HG02763 (cell line): ENCODE measurements around the gene OVOL2.
"Not testable (repeated sequence)": the region's sequence is repeated elsewhere in the genome, so short reads cannot be mapped to it uniquely, and the experiment has no call there.

Experiments
- ATAC-seq: cut with Tn5 transposase; IDR thresholded peaks from one replicate; pipeline ENCODE4 v1.9.1; 2021; ENCODE audit warnings: mild to moderate bottlenecking, moderate library complexity; ENCODE audit not compliant: unreplicated experiment

The OVOL2 gene

GRCh38 chr20:18057101-18057993, at the start of gene OVOL2:
TSS of gene OVOL2 (minus strand) at chr20:18057916. CDS start at chr20:18057634, 282 bp downstream.
- no peak for ATAC-seq

GRCh38 chr20:18103497-18103896, 45.8 kb upstream of the OVOL2 start:
- ATAC-seq, result no peak

DNA sequence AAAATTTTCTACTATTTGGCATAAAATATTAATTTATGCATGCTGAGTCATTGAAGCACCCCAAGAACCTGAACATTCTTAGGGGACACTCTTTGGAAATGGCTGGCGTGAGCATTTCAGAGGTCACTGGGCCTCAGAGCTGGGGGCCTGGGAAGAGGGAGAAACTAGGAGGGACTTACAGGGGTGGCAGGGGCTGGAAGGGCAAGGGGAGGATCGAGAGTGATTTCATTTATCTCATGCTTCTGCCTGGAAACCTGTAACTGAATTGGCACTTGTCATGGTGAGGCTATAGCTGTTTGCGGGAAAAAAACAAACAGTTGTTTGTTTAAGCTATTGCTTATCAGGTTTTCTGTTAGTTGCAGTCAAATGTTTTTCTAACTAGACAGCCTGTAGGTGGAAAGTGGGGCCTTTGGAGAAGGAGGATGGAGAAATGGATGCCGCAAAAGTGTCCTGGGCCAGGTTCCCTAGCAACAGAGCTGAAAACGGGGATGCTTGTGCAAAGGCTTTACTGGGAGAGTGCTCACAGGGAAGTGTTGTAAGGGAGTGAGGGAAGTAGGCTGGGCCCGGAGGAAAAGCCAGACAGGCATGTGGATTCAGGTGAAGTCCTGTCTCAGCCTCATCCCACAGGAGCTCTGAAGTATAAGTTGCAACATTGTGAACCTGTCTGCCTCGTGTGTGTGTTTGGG, 43.6 kb upstream of the OVOL2 start:
- ATAC-seq, result no peak

GRCh38 chr20:18100569-18100968, 42.9 kb upstream of the OVOL2 start:
- not testable (repeated sequence) for ATAC-seq

DNA sequence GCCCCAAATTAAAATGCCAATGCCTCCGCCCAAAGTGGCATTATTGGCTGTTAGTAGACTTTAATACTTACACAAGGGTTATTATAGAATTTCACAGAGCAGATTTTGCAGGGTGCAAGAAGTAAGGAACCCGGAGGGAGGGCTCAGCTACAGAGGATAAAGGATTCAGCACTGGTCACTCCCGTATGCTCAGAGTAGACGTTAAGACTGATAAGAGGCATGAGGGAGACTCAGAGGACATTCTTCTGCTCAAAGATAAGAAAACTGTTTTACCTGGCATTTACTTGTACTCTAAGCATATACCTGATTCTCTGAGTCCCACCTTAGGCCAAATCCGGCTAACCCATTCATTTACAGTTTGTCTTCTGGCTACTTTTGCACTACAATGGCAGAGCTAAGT, 36.5 kb upstream of the OVOL2 start:
- no peak for ATAC-seq

DNA sequence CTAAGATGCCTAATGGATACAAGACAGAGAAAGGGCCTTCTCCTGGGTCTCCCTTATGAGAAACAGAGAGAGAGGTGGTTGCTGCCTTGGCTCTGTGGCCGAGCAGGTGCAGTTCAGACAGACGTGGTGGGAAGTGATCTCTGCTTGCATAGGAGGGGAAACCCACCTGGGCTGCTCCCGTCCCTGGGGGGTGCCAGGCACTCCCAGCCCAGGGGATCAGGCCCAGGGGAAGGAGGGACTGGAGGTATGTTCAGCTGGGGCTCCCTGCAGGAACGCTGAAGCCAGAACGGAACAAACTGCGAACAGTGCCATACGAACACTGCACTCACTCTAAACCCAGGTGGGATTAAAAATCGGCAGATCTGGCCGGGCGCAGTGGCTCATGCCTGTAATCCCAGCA, 35.7 kb upstream of the OVOL2 start:
- ATAC-seq, result no peak

DNA sequence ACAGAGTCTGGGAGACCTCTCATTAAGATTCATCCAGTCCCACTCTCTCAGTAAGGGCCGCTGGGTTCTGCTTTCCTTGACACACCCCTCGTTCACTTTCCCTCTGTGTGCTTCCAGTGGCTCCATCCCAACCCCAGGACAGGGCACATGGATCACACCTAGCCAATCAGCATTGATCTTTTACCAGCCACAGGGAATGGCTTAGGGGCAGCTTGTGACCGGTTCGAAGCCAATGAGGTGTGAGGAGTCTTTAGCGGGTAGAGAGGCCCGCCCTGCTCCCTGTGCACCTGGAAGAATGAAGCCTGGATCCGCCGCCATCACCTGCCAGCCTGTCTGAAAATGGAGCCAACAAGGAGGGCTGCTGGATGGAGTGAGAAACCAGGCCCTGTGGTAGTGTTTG, 35.2 kb upstream of the OVOL2 start:
- ATAC-seq, result no peak

DNA sequence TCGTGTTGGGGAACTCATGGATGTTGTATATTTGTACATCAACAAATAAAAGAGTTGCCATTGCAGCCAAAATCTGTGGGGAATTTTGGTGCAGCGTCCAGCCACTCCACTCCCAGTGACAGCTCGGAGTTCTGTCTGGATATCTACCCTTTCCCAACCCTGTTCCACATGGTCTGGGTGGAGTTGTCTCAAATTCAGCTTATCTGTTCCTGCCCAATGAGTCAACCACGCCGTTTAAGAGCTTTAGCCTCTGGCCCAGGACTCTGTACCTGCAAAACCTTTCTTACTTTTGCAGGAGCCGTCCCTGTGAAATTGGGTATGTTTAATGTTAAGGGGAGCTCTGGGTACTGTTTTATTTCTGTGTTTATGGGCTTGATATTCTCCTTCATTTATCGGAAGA, 33.9 kb upstream of the OVOL2 start:
- ATAC-seq, result no peak

- ATAC-seq, result no peak
Observed at GRCh38 chr20:18090477-18090876, 32.8 kb upstream of the OVOL2 start.

- no peak for ATAC-seq
Observed at GRCh38 chr20:18090044-18090443, 32.3 kb upstream of the OVOL2 start.

- not testable (repeated sequence) for ATAC-seq
Observed at GRCh38 chr20:18088841-18089240, 31.1 kb upstream of the OVOL2 start.

- ATAC-seq, result not testable (repeated sequence)
Observed at GRCh38 chr20:18088298-18088697, 30.6 kb upstream of the OVOL2 start.

- ATAC-seq, result no peak
Observed at GRCh38 chr20:18087054-18087453, 29.3 kb upstream of the OVOL2 start.

DNA sequence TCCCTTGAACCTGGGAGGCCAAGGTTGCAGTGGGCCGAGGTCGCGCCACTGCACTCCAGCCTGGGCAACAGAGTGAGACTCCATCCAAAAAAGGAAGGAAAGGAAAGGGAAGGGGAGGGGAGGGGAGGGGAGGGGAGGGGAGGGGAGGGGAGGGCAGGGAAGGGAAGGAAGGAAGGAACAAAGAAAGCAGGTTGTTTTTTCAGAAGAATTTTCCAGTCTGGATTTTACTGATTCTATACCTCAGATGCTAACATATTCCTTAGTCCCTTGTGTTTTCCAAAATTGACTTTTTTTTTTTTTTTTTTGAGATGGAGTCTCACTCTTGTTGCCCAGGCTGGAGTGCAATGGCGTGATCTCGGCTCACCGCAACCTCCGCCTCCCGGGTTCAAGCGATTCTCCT, 23.1 kb upstream of the OVOL2 start:
- ATAC-seq, result not testable (repeated sequence)

GRCh38 chr20:18079756-18080353, 22.1 kb upstream of the OVOL2 start:
- no peak for ATAC-seq

DNA sequence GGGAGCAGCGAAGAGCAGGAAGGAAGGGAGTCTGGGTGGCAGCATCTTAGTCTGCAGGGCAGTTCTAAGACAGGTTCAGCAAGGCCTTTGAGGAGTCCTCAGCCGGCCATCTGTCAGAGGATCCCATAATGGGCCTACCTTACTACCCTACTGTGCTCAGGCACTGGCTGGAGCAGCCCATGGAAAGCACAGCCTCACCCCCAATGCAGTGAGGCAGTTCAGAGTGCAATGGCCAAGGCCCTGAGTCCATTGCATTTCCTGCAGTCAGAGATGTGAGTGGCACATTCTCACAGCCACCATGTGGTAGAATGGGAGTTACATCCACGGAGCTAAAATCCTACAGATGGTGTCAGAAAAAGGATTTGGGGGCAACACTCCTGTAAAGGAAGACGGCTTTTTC, 19.4 kb upstream of the OVOL2 start:
- no peak for ATAC-seq

DNA sequence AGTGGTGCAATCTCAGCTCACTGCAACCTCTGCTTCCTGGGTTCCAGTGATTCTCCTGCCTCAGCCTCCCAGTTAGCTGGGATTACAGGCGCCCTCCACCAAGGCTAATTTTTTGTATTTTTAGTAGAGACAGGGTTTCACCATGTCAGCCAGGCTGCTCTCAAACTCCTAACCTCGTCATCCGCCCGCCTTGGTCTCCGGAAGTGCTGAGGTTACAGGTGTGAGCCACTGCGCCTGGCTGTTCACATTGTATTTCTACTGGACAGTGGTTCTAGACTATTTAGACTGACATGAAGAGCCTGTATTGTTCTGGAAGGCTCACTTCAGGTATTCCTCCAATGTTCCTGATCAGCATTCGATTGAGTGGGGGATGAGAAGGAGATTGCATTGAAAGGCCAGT, 14.8 kb upstream of the OVOL2 start:
- ATAC-seq, result no peak

DNA sequence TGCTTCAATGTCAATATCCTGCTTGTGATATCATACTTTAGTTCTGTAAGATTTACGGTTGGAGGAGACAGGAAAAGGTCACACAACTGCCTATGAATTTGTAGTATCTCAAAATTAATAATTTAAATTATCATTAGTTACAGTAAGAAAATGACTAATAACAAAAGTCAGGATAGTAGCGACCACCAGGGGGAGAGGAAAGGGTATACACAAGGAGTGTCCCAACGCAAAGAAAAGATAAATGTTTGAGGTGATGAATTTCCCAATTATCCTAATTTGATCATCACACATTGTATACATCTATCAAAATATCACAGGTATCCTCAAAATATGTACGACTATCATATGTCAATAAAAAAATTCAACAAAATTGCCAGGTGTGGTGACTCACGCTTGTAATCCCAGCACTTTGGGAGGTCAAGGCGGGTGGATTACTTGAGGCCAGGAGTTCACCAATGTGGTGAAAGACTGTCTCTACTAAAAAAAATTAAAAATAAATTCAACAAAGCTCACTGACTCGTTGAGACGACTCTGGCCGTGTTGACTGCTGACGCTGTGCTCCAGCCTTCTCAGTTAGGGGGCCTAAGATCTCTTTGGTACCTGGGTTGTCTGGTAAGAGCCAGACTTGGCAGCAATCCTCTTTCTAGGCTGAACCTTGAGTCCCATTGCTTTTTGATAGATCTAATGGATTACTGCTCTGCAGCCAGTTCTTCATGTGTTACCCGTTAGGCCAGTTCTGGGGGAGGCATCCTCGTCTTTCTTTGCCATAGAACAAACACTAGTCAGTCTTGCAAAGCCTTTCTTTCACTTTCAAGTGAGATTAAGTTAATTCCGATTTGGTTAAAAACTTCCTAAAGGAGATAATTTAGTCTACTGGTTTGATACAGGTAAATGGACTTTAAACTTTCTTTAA, 9.0 kb upstream of the OVOL2 start:
- no peak for ATAC-seq

DNA sequence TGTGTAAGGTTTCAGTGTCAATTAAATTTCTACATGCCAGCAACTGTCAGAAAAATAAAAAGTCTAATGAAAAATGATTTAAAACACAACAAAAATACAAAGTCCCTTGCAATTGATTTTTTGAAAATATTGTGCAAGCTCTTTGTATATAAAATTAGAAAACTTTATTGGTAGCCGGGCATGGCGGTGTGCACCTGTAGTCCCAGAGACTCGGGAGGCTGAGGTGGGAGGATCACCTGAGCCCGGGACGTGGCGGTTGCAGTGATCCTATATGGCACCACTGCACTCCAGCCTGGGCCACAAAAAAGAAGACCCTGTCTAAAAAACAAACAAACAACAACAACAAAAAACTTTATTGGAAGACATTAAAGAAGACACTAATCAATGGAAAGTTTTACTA, 6.0 kb upstream of the OVOL2 start:
- no peak for ATAC-seq

GRCh38 chr20:18059603-18060002, 1.9 kb upstream of the OVOL2 start:
- no peak for ATAC-seq
